GM21528 (cell line): Measurements from ENCODE around the gene CRLF1.

Source experiments
- ATAC-seq: cut with Tn5 transposase; IDR thresholded peaks from one replicate; pipeline ENCODE4 v1.9.1; 2021; ENCODE audit warnings: mild to moderate bottlenecking, moderate library complexity; ENCODE audit not compliant: unreplicated experiment, low FRiP score

Gene CRLF1

DNA sequence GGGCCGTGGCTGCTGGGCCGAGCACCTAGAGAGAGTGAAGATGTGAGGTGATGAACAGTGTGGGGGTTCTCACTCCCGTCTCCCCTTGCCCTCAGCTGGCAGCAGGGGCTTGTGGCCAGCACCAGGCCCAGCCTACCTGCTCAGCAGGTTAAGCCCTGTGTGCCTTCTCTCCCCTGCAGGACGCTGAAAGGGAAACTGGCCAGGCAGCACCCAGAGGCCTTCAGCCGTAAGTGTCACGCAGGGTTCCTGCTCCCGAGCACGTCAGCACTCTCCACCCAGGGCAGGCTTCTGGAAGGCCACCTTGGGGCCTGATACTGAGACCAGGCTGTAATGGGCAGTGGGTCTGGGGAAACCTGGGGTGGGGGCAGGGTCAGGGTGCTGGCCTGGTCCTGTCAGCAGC is 39.6 kb downstream of the CRLF1 start:
- ATAC-seq, result no peak

DNA sequence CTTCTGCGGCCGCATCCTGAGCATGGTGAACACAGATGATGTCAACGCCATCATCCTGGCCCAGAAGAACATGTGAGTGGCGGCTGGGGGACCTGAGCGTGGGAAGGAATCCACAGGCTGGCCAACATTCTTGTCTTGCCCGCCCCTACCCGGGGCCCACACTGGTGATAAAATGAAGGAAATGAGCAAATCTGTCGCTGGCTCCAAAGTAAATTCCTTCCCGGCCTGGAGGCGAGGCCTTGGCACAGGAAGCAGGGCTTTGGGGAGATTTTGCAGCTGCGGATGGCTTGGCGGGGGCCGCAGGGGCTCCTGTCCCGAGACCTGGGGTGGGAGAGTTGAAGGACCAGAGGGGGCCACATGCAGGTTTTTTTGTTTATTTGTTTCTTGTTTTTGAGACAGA is 44.5 kb downstream of the CRLF1 start:
- ATAC-seq, result no peak

GRCh38 chr19:18559685-18560084 is 46.9 kb downstream of the CRLF1 start:
- ATAC-seq, result no peak

GRCh38 chr19:18558604-18559003 is 48.0 kb downstream of the CRLF1 start:
- peak; percentile 4 for ATAC-seq

DNA sequence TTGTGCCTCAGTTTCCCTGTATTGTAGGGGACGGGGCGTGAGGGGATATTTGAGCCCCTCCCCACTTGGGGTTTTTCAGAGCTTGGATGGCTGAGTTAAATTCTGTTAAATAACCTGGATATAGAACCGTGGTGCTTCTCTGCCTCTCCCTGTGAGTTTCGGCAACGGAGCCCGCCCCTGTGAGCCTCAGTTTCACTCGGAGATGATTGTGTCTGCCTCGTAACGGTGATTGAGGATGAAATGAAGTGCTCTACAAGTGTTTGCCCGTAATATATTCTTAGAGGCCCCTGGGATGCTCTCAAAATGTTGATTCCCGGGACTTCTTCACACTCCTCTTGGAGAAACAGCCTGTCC is 48.4 kb downstream of the CRLF1 start:
- ATAC-seq, result peak; percentile 9

- ATAC-seq, result peak; percentile 81
These were observed 49.0 kb downstream of the CRLF1 start, which contains the start of gene KXD1 for GRCh38 chr19:18557411-18558201. TSS of gene KXD1 (plus strand) at chr19:18557870. CDS start at chr19:18562057, 4,187 bp downstream.

- no peak for ATAC-seq
These were observed 55.0 kb downstream of the CRLF1 start for GRCh38 chr19:18551631-18552030.

DNA sequence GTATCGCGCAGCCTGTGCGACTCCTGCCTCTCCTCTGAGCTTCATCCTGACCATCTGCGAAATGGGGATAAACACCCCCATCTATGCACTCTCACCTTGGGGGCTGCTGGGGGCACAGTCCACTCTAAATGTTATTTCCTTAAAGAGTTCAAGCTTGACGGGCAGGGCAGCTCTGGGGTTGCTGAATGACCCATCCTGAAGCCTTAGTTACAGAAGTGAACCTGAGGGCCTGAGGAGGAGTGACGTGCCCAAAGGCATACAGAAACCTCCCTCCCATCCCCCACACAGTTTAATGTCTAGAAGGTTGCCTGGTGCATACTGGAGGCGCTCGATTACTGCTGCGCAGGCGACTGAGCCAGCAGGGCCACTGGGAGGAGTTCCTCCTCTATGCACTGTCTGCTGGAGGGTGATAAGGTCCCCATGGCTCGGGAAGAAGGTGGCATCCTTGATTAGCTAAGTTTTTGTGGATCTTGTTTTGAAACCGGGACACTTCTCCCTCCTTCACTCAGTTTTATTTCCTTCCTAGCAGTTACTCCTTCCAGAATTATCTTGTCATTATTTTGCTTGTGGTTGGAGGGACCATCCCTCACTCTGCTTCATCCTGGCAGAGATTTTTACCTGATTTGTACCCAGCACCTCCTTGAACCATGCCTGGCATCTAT is 62.7 kb downstream of the CRLF1 start:
- ATAC-seq, result peak; percentile 58
